GM12801 (cell line): Measurements from ENCODE around the gene ENPP7.

Experiments
- TF ChIP-seq, protein P1 (sequence below): IDR thresholded peaks from one replicate; pipeline ENCODE4 v1.5.1; 2011; ENCODE audit warnings: control low read depth; ENCODE audit not compliant: insufficient read length; ENCODE audit errors: extremely low read depth

The ENPP7 gene

DNA sequence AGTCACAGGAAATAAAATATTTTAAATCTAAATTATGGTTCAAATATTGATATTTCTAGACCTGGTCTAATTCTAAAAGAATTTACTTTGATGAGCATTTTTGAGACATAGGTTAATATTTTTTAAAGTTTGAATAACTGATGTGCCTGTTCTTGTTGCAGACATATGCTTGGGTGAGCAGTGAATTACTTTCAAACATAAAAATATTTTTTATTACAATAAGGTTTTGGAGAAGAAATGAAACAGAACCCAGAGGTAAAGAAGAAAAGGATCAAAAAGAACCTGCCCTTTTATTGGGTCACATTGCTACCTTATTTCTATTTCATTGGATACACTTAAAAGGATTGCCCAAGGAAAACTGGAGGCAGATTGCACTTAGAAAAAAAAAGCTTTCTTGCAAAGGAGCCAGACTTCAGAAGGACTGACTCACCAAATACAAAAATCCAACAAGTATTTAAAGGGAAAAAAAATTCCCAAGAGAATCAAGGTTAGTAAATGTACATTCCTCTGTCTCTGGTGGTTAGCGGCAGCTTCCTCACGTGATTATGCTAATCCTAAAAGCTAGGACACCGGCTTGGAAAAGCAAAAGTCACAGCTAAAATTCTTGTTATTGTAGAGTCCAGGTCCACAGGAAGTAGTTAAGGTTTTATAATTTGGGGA lies 18.5 kb downstream of the ENPP7 start:
- TF ChIP-seq, protein P1, sequence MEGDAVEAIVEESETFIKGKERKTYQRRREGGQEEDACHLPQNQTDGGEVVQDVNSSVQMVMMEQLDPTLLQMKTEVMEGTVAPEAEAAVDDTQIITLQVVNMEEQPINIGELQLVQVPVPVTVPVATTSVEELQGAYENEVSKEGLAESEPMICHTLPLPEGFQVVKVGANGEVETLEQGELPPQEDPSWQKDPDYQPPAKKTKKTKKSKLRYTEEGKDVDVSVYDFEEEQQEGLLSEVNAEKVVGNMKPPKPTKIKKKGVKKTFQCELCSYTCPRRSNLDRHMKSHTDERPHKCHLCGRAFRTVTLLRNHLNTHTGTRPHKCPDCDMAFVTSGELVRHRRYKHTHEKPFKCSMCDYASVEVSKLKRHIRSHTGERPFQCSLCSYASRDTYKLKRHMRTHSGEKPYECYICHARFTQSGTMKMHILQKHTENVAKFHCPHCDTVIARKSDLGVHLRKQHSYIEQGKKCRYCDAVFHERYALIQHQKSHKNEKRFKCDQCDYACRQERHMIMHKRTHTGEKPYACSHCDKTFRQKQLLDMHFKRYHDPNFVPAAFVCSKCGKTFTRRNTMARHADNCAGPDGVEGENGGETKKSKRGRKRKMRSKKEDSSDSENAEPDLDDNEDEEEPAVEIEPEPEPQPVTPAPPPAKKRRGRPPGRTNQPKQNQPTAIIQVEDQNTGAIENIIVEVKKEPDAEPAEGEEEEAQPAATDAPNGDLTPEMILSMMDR = no peak

DNA sequence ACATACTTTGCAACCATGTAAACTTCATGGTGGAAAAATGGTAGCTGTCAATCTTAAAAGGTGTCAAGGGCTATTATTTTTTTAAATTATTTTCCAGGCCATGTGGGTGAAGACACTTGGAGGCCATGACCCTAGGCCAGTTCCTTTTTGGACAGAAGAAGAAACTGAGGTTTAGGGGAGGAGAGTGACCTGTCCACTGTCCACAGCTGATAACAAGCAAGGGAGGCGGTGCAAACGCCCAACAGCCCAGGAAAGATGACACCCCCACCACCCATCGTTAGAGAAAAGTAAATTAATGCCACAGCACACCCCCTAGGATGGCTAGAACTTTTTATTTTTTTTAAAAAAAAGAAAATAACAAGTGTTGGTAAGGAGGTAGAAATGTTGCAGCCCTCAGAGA lies 19.2 kb downstream of the ENPP7 start:
- TF ChIP-seq, protein P1 = no peak

DNA sequence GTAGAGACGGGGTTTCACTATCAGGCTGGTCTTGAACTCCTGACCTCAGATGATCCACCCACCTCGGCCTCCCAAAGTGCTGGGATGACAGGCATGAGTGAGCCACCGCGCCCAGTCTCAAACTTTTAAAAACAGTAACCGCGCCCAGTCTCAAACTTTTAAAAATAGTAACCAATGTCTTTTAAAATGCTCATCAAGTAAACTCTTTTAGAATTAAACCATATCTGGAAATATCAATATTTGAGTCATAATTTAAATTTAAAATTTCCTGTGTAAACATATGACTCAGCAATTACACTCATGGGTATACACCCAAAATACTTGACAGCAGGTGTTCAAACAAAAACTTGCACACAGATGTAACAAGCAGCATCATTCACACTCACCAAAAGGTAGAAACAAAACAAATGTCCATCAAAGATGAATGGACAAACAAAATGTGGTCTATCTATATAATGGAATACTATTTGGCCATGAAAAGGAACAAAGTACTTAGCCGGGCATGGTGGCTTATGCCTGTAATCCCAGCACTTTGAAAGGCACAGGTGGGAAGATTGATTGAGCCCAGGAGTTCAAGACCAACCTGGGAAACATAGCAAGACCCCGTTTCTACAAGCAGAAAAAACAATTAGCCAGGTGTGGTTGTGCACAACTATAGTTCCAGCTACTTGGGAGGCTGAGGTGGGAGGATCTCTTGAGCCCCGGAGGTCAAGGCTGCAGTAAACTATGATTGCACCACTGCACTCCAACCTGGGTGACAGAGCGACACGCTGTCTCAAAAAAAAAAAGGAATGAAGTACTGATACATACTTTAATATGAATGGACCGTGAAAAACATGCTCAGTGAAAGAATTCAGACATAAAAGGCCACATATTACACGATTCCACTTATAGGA lies 20.2 kb downstream of the ENPP7 start:
- TF ChIP-seq, protein P1 = no peak

DNA sequence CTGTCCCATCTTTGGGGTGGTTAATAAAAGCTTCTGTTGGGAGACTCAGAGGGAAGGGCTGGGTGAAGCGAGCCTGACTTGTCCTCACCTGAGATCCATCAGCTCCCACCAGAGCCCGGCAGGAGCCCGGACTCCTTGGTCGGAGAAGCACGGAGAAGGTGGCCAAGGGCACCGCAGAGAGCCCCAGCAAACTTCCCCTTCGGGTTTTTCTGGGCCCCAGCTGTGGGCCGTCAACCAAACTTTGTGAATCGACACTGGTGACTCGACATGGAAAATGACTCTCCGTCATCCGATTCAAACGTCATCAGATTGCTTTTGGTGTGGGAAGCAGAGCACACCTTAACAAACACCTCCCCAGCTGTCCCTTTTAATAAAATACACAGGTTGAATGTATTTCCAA lies 21.4 kb downstream of the ENPP7 start:
- TF ChIP-seq, protein P1 = no peak

DNA sequence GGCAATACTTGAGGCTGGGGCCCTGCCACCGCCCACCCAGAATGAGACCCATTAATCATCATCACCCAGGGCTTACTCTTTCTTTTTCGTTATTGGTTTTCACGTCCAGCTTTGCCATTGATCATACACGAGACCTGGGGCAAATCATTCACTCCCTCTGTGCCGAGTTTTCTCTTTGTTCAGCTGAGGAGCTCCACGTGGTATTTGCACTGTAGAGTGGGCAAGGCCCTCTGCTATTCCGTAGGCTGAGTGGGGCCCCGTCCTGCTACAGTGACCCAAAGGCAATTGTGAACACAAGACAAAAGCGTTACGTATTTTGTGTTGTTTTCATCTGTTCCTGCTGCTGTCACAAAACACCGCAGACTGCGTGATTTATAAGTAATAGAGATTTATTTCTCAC lies 23.6 kb downstream of the ENPP7 start:
- TF ChIP-seq, protein P1 = no peak

DNA sequence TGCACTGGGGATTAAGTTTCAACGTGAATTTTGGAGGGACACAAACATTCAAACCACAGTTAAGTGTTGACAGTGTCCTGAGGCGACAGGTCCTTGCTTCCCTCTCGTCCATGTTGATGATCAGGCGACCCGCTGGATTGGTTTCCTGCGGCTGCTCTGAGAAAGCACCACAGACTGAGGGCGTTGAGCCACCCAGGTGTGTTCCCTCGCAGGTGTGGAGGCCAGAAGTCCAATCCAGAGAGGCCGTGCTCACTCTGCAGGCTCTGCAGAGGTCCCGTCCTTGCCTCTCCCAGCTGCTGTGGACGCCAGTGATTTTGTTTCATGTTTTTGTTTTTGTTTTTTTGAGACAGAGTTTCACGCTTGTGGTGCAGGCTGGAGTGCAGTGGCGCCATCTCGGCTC lies 24.8 kb downstream of the ENPP7 start:
- TF ChIP-seq, protein P1 = no peak

DNA sequence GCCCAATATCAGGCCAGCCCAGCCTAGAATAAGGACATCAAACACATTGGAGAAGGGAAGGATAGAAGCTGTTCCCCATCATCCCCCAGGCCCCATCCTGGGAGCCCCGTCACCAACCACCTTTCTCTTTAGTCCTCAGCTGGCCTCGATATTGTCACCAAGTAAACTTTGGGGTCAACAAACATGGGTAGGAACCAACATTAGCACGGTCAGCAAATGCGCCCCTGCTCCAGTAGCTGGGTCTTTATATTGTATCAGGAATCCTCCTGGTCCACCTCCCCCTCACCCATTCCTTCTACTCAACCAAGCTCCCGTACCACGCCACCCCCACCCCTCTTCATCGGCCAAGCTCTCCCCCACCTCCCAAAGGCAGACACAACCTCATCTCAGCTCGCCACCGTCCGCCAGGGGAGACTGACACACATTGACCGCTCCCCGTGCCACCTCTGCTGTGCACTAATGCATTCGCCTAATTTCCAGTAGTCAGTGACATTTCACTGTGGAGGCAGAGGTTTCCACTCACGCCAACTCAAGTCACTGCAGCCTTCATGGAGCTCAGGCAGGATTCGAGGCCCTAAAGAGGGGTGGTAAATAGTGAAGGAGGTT lies 26.5 kb downstream of the ENPP7 start:
- TF ChIP-seq, protein P1 = no peak
